ENCODE data around the gene FAM149B1.

- TF ChIP-seq CTCF (conservative IDR thresholded peaks at IDR 0.05) (no peak), ZFX (IDR thresholded peaks at IDR 0.05) (no peak)
Observed at GRCh38 chr10:73205890-73206289, 38.0 kb downstream of the FAM149B1 start.
